ENCODE data around the gene OR10V1.

The OR10V1 gene

GRCh38 chr11:59667812-59668187 lies 45.8 kb downstream of the OR10V1 start:
- no peak for DNase-seq

GRCh38 chr11:59666969-59667368 lies 46.7 kb downstream of the OR10V1 start:
- no peak for DNase-seq

All from 8988T (cell line).